Activated CD8-positive, alpha-beta memory T cell treated with anti-CD3 and anti-CD28 coated beads for 4 hours (primary cell): ENCODE data around the gene TAF1L.
"Not testable (repeated sequence)": the region's sequence is repeated elsewhere in the genome, so short reads cannot be mapped to it uniquely, and the experiment has no call there.

ENCODE experiments used
- DNase-seq, 2 donors: peaks; one replicate each; pipeline ENCODE4 v3.0.0-alpha.2; 2020; ENCODE audit warnings: low read depth in 2 of 2

Gene TAF1L

DNA sequence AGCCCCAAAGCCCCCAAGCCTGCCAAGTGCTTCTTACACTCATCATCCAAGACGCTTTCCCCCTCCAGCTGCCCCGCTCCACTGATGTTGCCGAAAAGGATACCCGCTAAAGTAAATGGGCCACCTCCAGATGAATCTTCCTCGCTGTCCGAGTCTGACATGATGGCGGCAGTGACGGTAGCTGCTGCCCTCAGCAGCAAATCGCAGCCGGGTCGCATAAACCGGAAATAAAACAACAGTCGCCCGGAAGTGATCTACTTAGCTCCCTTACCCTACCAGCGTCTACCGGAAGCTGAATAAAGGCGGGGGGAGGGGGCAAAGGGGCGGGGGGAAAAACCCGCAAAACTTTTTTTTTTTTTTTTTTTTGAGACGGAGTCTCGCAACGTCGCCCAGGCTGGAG, at the start of gene TAF1L:
Gene TAF1L (minus strand): TSS at position 308 of the 400 bp plus-strand sequence. CDS start 90 bp downstream, at position 218.
- no peak for DNase-seq

- no peak for DNase-seq
Measured at GRCh38 chr9:32681751-32682150, 46.3 kb upstream of the TAF1L start.

- DNase-seq, result no peak
Measured at GRCh38 chr9:32677931-32678330, 42.5 kb upstream of the TAF1L start.

- DNase-seq, result no peak
Measured at GRCh38 chr9:32672469-32672868, 37.0 kb upstream of the TAF1L start.

DNA sequence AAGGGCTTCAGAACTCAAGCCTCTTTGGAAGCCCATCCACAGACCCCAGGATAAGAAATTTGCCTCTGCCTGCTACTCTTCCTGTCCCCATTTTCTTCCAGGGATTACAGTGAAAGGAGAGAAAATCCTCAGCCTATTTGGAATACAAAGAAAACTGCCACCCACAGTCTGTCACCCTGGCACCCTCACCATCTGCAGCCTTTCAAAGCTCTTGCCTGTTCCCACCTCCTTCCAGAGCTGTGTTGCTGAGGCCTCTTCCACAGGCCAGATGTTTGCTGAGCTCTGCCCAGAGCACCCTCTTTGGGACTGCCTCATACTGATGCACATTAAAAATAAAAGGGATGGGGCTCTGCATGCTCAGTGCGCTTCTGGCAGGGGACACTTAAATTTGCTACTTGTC, 35.9 kb upstream of the TAF1L start:
- no peak for DNase-seq

- DNase-seq, result no peak
Measured at GRCh38 chr9:32665101-32665500, 29.6 kb upstream of the TAF1L start.

- no peak for DNase-seq
Measured at GRCh38 chr9:32663741-32664140, 28.3 kb upstream of the TAF1L start.

GRCh38 chr9:32647671-32648070, 12.2 kb upstream of the TAF1L start:
- no peak for DNase-seq

DNA sequence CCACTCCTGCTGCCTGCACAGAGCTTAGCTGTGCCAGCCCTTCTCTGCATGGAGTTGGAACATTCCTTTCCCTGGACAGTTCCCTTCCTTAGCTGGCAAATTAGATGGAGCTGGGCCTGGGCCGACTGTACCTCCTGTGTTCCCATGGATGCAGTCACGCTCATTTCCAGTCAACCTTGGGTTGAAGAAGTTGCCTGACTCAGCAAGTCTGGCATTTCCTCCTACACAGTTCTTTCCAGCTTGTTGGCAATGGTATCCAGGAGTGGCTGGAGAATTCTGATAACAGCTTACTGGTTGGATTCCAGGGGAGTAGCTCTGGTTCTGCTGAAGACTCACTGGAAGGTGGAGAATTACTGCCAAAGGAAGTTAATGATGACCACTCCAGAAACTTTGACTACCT, 9.2 kb upstream of the TAF1L start:
- DNase-seq, result no peak

DNA sequence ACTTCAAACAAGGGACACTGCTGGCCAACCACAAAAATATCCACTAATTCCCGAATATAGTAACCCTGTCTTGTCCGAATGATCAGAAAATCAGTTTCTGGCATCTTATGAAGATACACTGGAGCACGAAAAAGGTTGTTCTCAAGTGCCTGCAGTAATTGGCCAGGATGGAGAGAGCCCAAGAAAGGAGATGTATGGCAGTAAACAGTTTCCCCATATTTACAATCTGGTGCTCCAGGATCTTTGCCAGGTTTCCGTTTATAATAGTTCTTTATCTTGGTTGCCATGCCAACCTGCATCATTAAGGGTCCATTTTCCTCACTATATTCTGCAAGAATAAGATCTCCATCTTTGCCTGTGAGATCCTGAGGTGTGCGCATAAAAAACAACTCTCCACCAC, 2.3 kb downstream of the TAF1L start:
- DNase-seq, result not testable (repeated sequence)

DNA sequence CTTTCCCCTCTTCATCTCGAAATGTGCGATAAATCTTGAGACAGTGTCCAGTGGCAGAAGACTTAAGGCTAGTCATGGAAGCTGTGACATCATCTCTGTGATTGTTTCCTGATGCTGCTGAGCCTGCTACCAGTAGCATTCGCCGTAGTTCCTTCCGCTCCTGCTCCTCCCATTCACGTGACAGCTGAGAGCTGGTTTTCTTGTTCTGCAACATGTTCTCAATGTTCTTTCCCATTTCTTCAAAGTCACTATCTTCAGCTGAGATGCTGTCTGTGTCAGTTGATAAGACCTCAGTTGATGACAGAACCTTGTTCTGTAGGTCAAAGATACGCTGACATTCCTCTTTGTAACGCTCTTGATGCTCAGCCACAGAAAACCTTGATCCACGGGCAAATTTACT, 3.5 kb downstream of the TAF1L start:
- DNase-seq, result no peak

GRCh38 chr9:32627394-32627954, 8.0 kb downstream of the TAF1L start:
- DNase-seq, result no peak

DNA sequence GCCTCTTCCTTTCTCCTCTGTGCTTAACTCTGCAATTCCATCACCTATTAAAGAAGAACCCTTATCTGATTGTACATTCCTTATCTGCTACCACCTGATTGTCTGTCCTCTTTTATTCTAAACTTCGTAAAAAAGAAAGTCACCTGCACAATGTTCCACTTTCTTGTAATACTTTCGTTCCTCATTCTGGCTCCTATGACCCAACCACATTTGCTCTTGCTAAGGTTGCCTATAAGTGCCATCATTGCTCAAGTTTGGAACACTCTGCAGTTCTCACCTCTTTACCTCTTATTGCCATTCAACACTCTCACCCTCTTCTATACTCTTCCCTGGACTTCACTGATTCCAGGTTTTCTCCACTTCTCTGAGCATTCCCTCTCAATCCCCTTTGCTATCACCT, 10.1 kb downstream of the TAF1L start:
- DNase-seq, result no peak

- DNase-seq, result no peak
Measured at GRCh38 chr9:32622948-32623347, 12.5 kb downstream of the TAF1L start.

DNA sequence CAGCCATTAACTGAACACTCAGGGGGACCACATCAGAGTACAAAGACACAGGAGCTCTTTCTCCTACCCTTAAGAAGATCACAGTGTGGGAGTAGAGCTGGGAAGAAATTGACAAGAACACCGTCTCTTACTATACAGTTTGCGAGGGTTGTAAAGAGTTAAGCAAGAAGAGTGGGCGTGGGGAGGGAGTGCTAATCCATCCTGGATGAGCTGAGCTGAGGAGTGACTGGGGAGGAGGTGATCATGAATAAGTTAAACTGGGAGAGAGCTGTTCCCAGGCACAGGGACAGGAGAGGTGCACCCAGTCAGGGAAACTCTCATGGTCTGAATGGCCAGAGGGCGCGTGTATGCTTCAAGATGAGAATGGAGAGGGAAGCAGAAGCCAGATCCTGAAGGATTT, 17.2 kb downstream of the TAF1L start:
- DNase-seq, result no peak

- DNase-seq, result no peak
Measured at GRCh38 chr9:32606811-32607210, 28.7 kb downstream of the TAF1L start.

DNA sequence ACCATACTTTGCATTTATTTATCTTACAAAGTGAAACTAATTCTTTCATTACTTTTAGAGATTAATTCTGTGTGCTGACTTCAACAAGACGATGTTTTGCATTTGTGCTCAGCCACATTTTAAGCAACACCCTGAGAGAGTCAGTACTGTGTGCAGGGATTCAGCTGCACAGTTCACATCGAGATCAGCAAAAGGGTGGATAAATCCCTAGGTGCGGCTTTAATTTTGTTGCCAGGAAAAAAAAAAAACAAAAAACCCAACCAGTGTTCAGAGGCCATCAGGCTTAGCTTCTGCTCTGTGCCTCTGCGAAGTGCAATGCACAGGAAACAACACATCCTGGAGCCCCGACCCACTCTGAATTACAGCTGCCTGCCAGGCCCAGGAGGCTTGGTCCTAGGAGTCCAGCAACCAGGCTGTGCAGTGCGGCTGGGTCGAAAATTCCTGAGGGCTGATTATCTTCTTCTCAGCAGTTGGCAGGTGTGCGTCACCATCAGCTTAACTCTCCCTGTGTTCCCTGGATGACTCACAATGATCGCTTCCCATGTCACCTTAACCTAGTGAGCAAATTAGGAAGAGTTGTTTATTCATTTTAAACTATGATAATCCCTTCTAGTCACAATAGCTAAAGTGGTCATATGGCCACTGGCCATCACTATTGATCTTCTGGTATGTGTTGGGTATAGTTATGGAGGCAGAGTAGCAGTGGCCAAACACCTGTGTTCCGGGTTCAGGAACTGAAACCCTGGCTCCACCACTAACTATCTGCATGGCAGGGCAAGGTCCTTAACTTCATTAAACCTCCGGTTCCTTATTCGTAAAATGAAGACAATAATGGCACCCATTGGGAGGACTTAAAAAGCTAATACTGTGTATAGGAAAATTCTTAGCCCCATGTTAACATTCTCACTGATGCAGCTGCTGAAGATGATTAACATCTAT, 31.3 kb downstream of the TAF1L start:
- DNase-seq, result no peak

- DNase-seq, result not testable (repeated sequence)
Measured at GRCh38 chr9:32599021-32599420, 36.4 kb downstream of the TAF1L start.

GRCh38 chr9:32596936-32597335, 38.5 kb downstream of the TAF1L start:
- no peak for DNase-seq

- no peak for DNase-seq
Measured at GRCh38 chr9:32596096-32596865, 39.2 kb downstream of the TAF1L start.

DNA sequence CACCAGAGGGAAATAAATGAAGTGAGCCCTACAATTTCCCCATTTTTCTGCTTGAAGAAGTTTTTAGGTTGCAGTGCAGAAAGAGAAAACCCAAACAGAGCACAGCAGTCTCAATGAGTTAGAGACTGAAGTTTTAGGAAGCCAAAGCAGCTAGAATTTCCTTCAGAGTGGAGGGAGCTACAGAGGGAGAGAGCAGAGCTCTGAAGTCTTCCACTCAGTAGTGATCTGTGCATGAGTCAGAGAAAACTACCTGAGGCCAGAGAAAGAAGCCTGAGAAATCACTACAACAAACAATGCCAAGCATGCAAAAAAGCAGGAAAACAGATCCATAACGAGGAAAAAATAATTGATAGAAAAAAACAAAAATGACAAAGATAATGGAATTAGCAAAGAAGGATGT, 44.6 kb downstream of the TAF1L start:
- DNase-seq, result no peak

DNA sequence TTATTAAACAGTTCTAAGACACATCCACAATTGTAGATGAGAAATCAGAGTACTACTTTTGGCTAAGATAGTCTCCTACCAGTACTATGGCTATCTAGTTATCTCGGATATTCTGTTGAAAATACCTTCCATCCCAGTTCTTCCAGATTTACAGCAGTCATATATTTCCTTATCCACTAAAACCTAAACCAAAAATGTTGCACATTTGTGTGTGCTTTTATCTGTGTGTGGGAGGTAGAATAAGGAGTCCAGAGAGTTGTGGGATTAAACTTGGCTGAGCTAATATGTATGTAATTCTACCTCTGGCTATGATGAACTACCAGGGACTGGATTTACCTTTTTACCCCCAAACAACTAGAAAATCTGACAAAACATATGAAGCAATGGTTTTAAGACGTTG, 45.0 kb downstream of the TAF1L start:
- no peak for DNase-seq
